ENCODE results near the gene ZNF580.

Gene ZNF580

GRCh38 chr19:55647732-55648584 lies 7.2 kb downstream of the ZNF580 start, which contains the start of gene CCDC106:
CCDC106 (plus strand) TSS chr19:55648212; CDS start chr19:55649047, 835 bp downstream.
- DNase-seq (ENCODE audit: low read depth), result peak; percentile 27

- no peak for DNase-seq (ENCODE audit: low read depth)
Observed at GRCh38 chr19:55648585-55649267, 7.9 kb downstream of the ZNF580 start.

- no peak for DNase-seq (ENCODE audit: low read depth)
Observed at GRCh38 chr19:55649268-55650125, 8.7 kb downstream of the ZNF580 start.

GRCh38 chr19:55650126-55650557 lies 9.3 kb downstream of the ZNF580 start:
- DNase-seq (ENCODE audit: low read depth), result no peak

GRCh38 chr19:55650602-55651230 lies 9.9 kb downstream of the ZNF580 start:
- no peak for DNase-seq (ENCODE audit: low read depth)

- no peak for DNase-seq (ENCODE audit: low read depth)
Observed at GRCh38 chr19:55651236-55651635, 10.4 kb downstream of the ZNF580 start.

GRCh38 chr19:55652311-55653128 lies 11.7 kb downstream of the ZNF580 start:
- DNase-seq (ENCODE audit: low read depth), result no peak

GRCh38 chr19:55653651-55654322 lies 13.0 kb downstream of the ZNF580 start:
- DNase-seq (ENCODE audit: low read depth), result peak; percentile 93

GRCh38 chr19:55654323-55654867 lies 13.6 kb downstream of the ZNF580 start:
- DNase-seq (ENCODE audit: low read depth), result peak; percentile 98

GRCh38 chr19:55654868-55655647 lies 14.3 kb downstream of the ZNF580 start, which contains the start of gene U2AF2:
U2AF2 (plus strand) TSS chr19:55655035; CDS start chr19:55655105, 70 bp downstream.
- DNase-seq (ENCODE audit: low read depth), result peak; percentile 95

GRCh38 chr19:55655648-55656040 lies 14.8 kb downstream of the ZNF580 start:
- DNase-seq (ENCODE audit: low read depth), result no peak

GRCh38 chr19:55656552-55656951 lies 15.8 kb downstream of the ZNF580 start:
- DNase-seq (ENCODE audit: low read depth), result no peak

GRCh38 chr19:55656988-55657747 lies 16.4 kb downstream of the ZNF580 start:
- no peak for DNase-seq (ENCODE audit: low read depth)

- no peak for DNase-seq (ENCODE audit: low read depth)
Observed at GRCh38 chr19:55658846-55659459, 18.2 kb downstream of the ZNF580 start.

GRCh38 chr19:55659822-55660221 lies 19.0 kb downstream of the ZNF580 start:
- no peak for DNase-seq (ENCODE audit: low read depth)

- no peak for DNase-seq (ENCODE audit: low read depth)
Observed at GRCh38 chr19:55660404-55660803, 19.6 kb downstream of the ZNF580 start.

GRCh38 chr19:55660991-55661390 lies 20.2 kb downstream of the ZNF580 start:
- DNase-seq (ENCODE audit: low read depth), result no peak

- DNase-seq (ENCODE audit: low read depth), result no peak
Observed at GRCh38 chr19:55661826-55662225, 21.0 kb downstream of the ZNF580 start.

Data from activated T-cell treated with anti-CD3 and anti-CD28 coated beads for 48 hours (primary cell).